T-cell (primary cell): ENCODE data around the gene UBL5. TPM values are rescaled to one million over a fixed set of nuclear protein-coding genes. Genes with fewer than 3 reads are reported as not detected.
"Not testable (repeated sequence)": the region's sequence is repeated elsewhere in the genome, so short reads cannot be mapped to it uniquely, and the experiment has no call there.

Source experiments
- ATAC-seq, 4 experiments: fragments of 200-7000 bp in 3 of 4; fragments of 150-1000 bp in 1 of 4; cut with Tn5 transposase; replicated peaks in 1 of 4; 1 replicate in 3 of 4; 2 replicates in 1 of 4; pipeline ENCODE4 v1.10.0; 2021; ENCODE audit warnings: moderate library complexity in 3 of 4, mild to moderate bottlenecking in 2 of 4, moderate number of reproducible peaks in 1 of 4
- CTCF ChIA-PET, 2 donors: fragments of 300-600 bp; sonication (Branson Sonifier 250); formaldehyde crosslinking; loops; one replicate each; lab custom pipeline; 2022; ENCODE audit warnings: antibody characterized with exemption in 2 of 2; lab: Charles Lee
- POLR2A ChIA-PET, 2 donors: fragments of 300-600 bp; sonication (Branson Sonifier 250); formaldehyde crosslinking; loops; one replicate each; lab custom pipeline; 2022; ENCODE audit warnings: antibody characterized with exemption in 2 of 2; lab: Charles Lee
- DNase-seq, 35 experiments: peaks; one replicate each; pipeline versions ENCODE4 v3.0.0 to v3.0.0-alpha.2; 2013 to 2023
- H3K27ac ChIP-seq: one replicate; pipeline ENCODE4 v1.5.1; 2013; ENCODE audit warnings: low read length
- H3K27me3 ChIP-seq, 2 experiments: replicated peaks in 1 of 2; 1 replicate in 1 of 2; 2 replicates in 1 of 2; pipeline versions ENCODE4 v1.6.1 to v1.7.0; 2013; ENCODE audit warnings: low read length in 1 of 2, mixed read lengths in 1 of 2; ENCODE audit not compliant: control insufficient read depth in 2 of 2, insufficient read depth in 2 of 2; ENCODE audit errors: extremely low read depth in 1 of 2
- H3K36me3 ChIP-seq, 2 donors: 1 replicate in 1 of 2; 2 replicates in 1 of 2; pipeline versions ENCODE4 v1.6.1 to v1.7.0; 2013; ENCODE audit warnings: low read length in 1 of 2; ENCODE audit not compliant: control insufficient read depth in 2 of 2, insufficient read depth in 1 of 2; ENCODE audit errors: extremely low read depth in 1 of 2
- H3K4me1 ChIP-seq, 2 experiments: 1 replicate in 1 of 2; 2 replicates in 1 of 2; pipeline versions ENCODE4 v1.6.1 to v1.7.0; 2013; ENCODE audit warnings: low read length in 2 of 2, mixed read lengths in 1 of 2; ENCODE audit not compliant: insufficient read depth in 2 of 2, control insufficient read depth in 1 of 2; ENCODE audit errors: extremely low read depth in 1 of 2
- H3K4me3 ChIP-seq, 2 donors: 1 replicate in 1 of 2; 2 replicates in 1 of 2; pipeline versions ENCODE4 v1.5.1 to v1.7.0; 2013; ENCODE audit warnings: mild to moderate bottlenecking in 2 of 2, low read length in 1 of 2, moderate library complexity in 1 of 2; ENCODE audit not compliant: control insufficient read depth in 1 of 2; ENCODE audit errors: extremely low read depth in 1 of 2
- H3K9me3 ChIP-seq: 2 replicates; pipeline ENCODE4 v1.7.0; 2013
- H3K27ac Mint-ChIP-seq, 2 donors: one replicate each; pipeline ENCODE4 v1.8.0; 2020 to 2021; ENCODE audit warnings: mild to moderate bottlenecking in 2 of 2, mixed read lengths in 2 of 2
- H3K27me3 Mint-ChIP-seq, 2 donors: one replicate each; pipeline ENCODE4 v1.8.0; 2021 to 2022; ENCODE audit warnings: mixed read lengths in 2 of 2
- H3K36me3 Mint-ChIP-seq: one replicate; pipeline ENCODE4 v1.8.0; 2021; ENCODE audit warnings: mixed read lengths
- H3K4me1 Mint-ChIP-seq, 3 donors: one replicate each; pipeline ENCODE4 v1.8.0; 2020 to 2022; ENCODE audit warnings: mixed read lengths in 3 of 3, mild to moderate bottlenecking in 1 of 3
- H3K4me3 Mint-ChIP-seq, 3 donors: one replicate each; pipeline ENCODE4 v1.8.0; 2020 to 2022; ENCODE audit warnings: mild to moderate bottlenecking in 3 of 3, mixed read lengths in 3 of 3, moderate library complexity in 3 of 3
- H3K9me3 Mint-ChIP-seq, 3 donors: one replicate each; pipeline ENCODE4 v1.8.0; 2020 to 2022; ENCODE audit warnings: mixed read lengths in 3 of 3
- WGBS: methylation state at CpG from one replicate; pipeline ENCODE4 v1.1.5; 2013; ENCODE audit warnings: missing lambda C conversion rate; ENCODE audit not compliant: insufficient coverage; 5-methylcytosine and 5-hydroxymethylcytosine counted together
- total RNA-seq, 35 experiments: library from RNA in 6 of 35; stranded (reverse) in 6 of 35; fragments of 120-200 nt in 1 of 35; gene quantifications; one replicate each; pipeline versions ENCODE4 v1.2.1 to v1.2.4 and lab custom pipeline; 2013 to 2026

UBL5 gene
- total RNA-seq, 5 donors from 2014 or later (not counting 1 experiment from before 2014, with no cell fraction given) = 205 to 228 (median 215) TPM

DNA sequence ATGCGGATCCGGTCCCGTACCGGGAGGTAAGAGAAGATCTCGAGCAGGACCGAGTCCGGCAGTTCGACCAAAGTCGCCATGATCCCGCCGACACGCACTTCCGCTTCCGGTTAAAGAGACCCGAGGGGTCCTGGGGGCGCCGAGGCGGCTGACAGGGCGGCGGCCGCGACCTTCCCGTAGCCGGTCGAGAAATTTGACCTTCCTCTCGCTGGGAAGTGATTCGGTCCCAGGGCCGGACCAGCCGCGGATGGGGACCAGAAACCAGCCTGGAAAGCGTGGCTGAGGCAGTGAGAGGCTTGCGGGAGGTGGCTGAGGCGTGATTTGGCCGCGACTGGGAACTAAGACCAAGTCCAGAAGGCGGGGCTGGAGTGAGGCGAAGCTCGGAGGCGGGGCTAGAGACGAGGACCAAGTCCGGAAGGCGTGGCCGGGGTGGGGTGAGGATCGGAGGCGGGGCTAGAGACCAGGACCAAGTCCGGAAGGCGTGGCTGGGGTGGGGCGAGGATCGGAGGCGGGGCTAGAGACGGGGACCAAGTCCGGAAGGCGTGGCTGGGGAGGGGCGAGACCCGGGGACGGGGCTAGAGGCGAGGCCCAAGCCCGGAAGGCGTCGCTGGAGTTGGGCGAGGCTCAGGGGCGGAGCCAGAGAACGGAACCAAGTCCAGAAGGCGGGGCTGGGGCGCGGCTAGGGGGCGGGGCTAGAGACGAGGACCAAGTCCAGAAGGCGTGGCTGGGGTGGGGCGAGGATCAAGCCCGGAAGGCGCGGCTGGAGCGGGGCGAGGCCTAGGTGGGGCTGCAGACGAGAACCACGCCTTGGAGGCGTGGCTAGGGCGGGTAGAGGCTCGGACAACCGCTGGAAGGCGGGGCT, 8.8 kb upstream of the UBL5 start, which contains the start of gene FBXL12:
FBXL12 (minus strand) TSS at position 346 of the 862 bp plus-strand sequence; CDS start at position 80, 266 bp downstream.
- peaks cover 0 to under 1% of the 10 kb centered on the region in 2 donors for H3K36me3 ChIP-seq
- peaks cover 23% of the 10 kb centered on the region for H3K36me3 Mint-ChIP-seq
- under 1% methylated on average over 78 of the region's 82 CpGs for WGBS
- peaks cover 9 to 27% of the 10 kb centered on the region in 2 experiments for H3K4me1 ChIP-seq
- peak within 1 kb of the TSS; percentile 92 to 95 for H3K27ac Mint-ChIP-seq
- DNase-seq = peak; percentile 100
- peak; percentile 88 to 92 (median 89) for ATAC-seq
- peak within 1 kb of the TSS; percentile 88 to 91 (median 89) for H3K4me3 Mint-ChIP-seq
- no peaks in the 10 kb centered on the region for H3K27me3 Mint-ChIP-seq
- H3K9me3 Mint-ChIP-seq = no peaks in the 10 kb centered on the region
- peaks cover 29 to 37% (median 34%) of the 10 kb centered on the region in 3 donors for H3K4me1 Mint-ChIP-seq
- peak within 1 kb of the TSS; percentile 100 for H3K27ac ChIP-seq
- POLR2A ChIA-PET = interaction anchor here (0.6 kb wide), 3 partner anchors 17 to 236 kb away, joined by 3 to 5 read pairs (median 4); no protein-coding TSS in a partner anchor
- no peaks in the 10 kb centered on the region for H3K27me3 ChIP-seq
- CTCF ChIA-PET = interaction anchor here (0.7 kb wide), 2 partner anchors 38 to 613 kb away, joined by 6 to 7 read pairs; no protein-coding TSS in a partner anchor
- H3K4me3 ChIP-seq = peak within 1 kb of the TSS; percentile 99 to 100
- H3K9me3 ChIP-seq = no peaks in the 10 kb centered on the region

DNA sequence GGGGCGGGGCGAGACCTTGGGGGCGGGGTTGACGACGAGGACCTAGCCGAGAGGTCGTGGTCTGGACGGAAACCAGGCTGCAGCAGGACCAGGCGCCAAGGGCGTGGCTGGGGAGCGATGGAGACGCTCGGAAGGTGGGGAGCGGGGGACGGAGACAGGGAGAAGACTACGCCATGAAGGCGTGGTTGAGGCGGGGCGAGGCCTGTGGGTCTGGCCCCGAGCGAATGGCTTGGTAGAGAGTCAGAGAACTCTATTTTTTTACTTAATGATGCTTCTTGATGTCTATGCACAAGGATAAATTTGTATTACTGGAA, 8.2 kb upstream of the UBL5 start:
- peaks cover 21% of the 10 kb centered on the region for H3K36me3 Mint-ChIP-seq
- H3K4me3 ChIP-seq = peak overlapping the region; percentile 48 to 69
- H3K4me1 Mint-ChIP-seq = peaks cover 27 to 36% (median 34%) of the 10 kb centered on the region in 3 donors
- H3K4me1 ChIP-seq = peaks cover 9 to 27% of the 10 kb centered on the region in 2 experiments
- peak overlapping the region; percentile 92 to 95 for H3K27ac Mint-ChIP-seq
- peak overlapping the region; percentile 88 to 91 (median 89) for H3K4me3 Mint-ChIP-seq
- ATAC-seq (peak in 2 of 4 experiments; percentile 8), DNase-seq (no peak)
- peak overlapping the region; percentile 54 for H3K27ac ChIP-seq
- no peaks in the 10 kb centered on the region for H3K9me3 Mint-ChIP-seq
- H3K9me3 ChIP-seq = no peaks in the 10 kb centered on the region
- H3K36me3 ChIP-seq = no peaks in the 10 kb centered on the region
- ChIA-PET CTCF (no interaction called here), POLR2A (no interaction called here)
- H3K27me3 Mint-ChIP-seq = no peaks in the 10 kb centered on the region
- WGBS = 0% methylated on average over 19 of the region's 21 CpGs
- H3K27me3 ChIP-seq = no peaks in the 10 kb centered on the region

DNA sequence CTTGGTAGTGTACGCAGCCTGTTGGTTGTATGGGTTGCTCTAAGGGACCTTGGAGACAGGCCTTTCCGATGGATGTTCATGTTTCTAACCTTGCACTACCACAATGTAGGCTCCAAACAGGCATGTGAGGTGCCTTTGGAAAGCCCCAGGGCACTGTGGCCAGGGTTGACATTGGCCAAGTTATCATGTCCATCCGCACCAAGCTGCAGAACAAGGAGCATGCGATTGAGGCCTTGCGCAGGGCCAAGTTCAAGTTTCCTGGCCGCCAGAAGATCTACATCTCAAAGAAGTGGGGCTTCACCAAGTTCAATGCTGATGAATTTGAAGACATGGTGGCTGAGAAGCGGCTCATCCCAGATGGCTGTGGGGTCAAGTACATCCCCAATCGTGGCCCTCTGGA, 7.7 kb upstream of the UBL5 start:
- H3K27me3 ChIP-seq, H3K9me3 Mint-ChIP-seq, H3K9me3 ChIP-seq, POLR2A ChIA-PET, DNase-seq, H3K36me3 ChIP-seq, ATAC-seq, H3K27me3 Mint-ChIP-seq, CTCF ChIA-PET: not testable (repeated sequence)
- Histone ChIP-seq H3K27ac (peak overlapping the region; percentile 54), H3K4me3 (peak overlapping the region in 1 of 2 donors; percentile 48), H3K4me1 (peaks cover 9 to 27% of the 10 kb centered on the region in 2 experiments)
- peak overlapping the region in 1 of 2 donors; percentile 95 for H3K27ac Mint-ChIP-seq
- no CpG with 5 or more reads among the region's 8 CpGs for WGBS
- peaks cover 17% of the 10 kb centered on the region for H3K36me3 Mint-ChIP-seq
- H3K4me3 Mint-ChIP-seq = peak overlapping the region; percentile 88 to 91 (median 89)
- peaks cover 27 to 33% (median 30%) of the 10 kb centered on the region in 3 donors for H3K4me1 Mint-ChIP-seq

DNA sequence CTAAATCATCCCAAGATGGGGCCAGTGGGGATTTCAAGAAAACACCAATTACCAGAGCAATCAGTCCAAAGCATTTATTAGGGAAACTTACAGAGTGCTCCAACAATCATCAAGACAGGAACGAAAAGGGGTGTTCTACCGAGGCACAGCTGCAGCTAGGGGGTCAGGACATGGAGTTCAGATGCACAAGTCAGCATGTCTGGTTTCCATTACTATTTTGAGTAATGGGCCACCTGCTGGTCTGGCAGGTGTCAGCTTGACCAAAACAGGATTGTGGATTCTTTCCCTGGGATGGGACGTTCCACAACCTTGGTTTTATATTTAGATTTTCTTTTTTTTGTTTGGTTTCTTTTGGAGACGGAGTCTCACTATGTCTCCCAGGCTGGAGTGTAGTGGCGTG, 3.9 kb upstream of the UBL5 start:
- Histone ChIP-seq H3K4me1 (peaks cover 16 to 36% of the 10 kb centered on the region in 2 experiments), H3K36me3 (peaks cover 0 to 2% of the 10 kb centered on the region in 2 donors), H3K9me3 (no peaks in the 10 kb centered on the region), H3K27ac (no peak overlapping the region), H3K27me3 (no peaks in the 10 kb centered on the region), H3K4me3 (no peak overlapping the region)
- ATAC-seq (no peak), DNase-seq (no peak)
- peaks cover 16% of the 10 kb centered on the region for H3K36me3 Mint-ChIP-seq
- ChIA-PET POLR2A (no interaction called here), CTCF (no interaction called here)
- 98% methylated on average over 5 of the region's 5 CpGs for WGBS
- peaks cover 27 to 37% (median 29%) of the 10 kb centered on the region in 3 donors for H3K4me1 Mint-ChIP-seq
- H3K4me3 Mint-ChIP-seq = no peak overlapping the region
- no peaks in the 10 kb centered on the region for H3K27me3 Mint-ChIP-seq
- H3K27ac Mint-ChIP-seq = no peak overlapping the region
- H3K9me3 Mint-ChIP-seq = no peaks in the 10 kb centered on the region

DNA sequence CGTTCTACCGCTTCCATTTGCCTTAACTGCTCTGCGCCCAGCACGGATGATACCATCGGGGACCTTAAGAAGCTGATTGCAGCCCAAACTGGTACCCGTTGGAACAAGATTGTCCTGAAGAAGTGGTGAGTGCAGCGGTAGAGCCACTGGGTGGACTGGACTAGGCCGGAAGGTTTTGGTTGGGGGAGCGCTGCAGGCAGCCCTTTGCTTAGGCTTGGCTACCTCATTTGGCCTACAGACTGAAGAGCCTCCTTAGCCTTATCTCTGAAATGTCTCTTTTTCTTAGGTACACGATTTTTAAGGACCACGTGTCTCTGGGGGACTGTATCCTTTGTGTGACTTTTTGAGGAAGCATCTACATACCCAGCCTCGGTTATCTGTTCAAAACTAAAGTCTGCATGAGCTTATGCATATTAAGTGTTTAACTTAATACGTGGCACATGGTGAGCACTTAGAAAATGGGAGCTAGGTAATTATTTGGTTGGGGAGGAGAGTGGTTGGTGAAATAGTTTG, 889 bp downstream of the UBL5 start:
- H3K27ac Mint-ChIP-seq = peak overlapping the region; percentile 65 to 99
- Histone ChIP-seq H3K27me3 (no peaks in the 10 kb centered on the region), H3K27ac (peak overlapping the region; percentile 66), H3K9me3 (no peaks in the 10 kb centered on the region), H3K36me3 (peaks cover 4 to 13% of the 10 kb centered on the region in 2 donors), H3K4me1 (peaks cover 12 to 34% of the 10 kb centered on the region in 2 experiments), H3K4me3 (peak overlapping the region; percentile 68 to 88)
- WGBS = 52% methylated on average over 10 of the region's 13 CpGs
- ChIA-PET CTCF (no interaction called here), POLR2A (interaction anchor here in 1 of 2 donors (0.5 kb wide), 1 partner anchor 1814 kb away, joined by 7 read pairs; no protein-coding TSS in a partner anchor)
- no peak for ATAC-seq
- H3K9me3 Mint-ChIP-seq = no peaks in the 10 kb centered on the region
- DNase-seq = no peak
- peak overlapping the region; percentile 99 to 100 (median 100) for H3K4me3 Mint-ChIP-seq
- peaks cover 13% of the 10 kb centered on the region for H3K36me3 Mint-ChIP-seq
- no peaks in the 10 kb centered on the region for H3K27me3 Mint-ChIP-seq
- peaks cover 21 to 34% (median 31%) of the 10 kb centered on the region in 3 donors for H3K4me1 Mint-ChIP-seq

DNA sequence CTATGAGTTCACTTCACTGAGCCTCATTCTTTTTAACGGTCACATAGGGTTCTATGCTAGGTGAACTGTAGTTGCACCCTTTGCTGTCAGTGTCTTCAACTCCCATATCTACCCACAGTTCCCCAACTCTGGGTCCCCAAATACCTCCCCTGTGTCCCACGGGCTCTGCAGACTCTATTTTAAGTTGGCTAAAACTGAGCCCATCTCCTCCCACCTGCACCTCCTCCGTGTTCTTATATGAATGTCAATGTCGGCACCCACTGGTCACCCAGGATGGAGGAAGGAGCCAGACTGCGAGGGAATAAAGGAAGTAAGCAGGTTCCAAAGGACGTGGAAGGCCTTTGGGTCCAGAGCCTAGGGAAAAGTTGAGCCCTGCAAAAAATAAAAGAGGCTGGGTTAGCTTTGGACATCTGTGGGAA, 6.6 kb downstream of the UBL5 start:
- no peak for ATAC-seq
- peak overlapping the region; percentile 82 to 90 (median 89) for H3K4me3 Mint-ChIP-seq
- H3K4me1 Mint-ChIP-seq = peaks cover 11 to 29% (median 26%) of the 10 kb centered on the region in 3 donors
- DNase-seq = no peak
- 94% methylated on average over 3 of the region's 6 CpGs for WGBS
- ChIA-PET CTCF (interaction anchor here (0.6 to 1.0 kb wide), 2 partner anchors 249 to 286 kb away, joined by 3 to 4 read pairs; partner anchors contain the start of gene EIF3G (in 1 of the 2)), POLR2A (interaction anchor here in 1 of 2 donors (0.7 kb wide), 1 partner anchor 1965 kb away, joined by 4 read pairs; no protein-coding TSS in a partner anchor)
- no peaks in the 10 kb centered on the region for H3K9me3 ChIP-seq
- H3K27ac ChIP-seq = peak overlapping the region; percentile 64
- no peaks in the 10 kb centered on the region for H3K27me3 Mint-ChIP-seq
- H3K27ac Mint-ChIP-seq = peak overlapping the region; percentile 92 to 94
- peaks cover 6 to 35% of the 10 kb centered on the region in 2 experiments for H3K4me1 ChIP-seq
- peaks cover 8 to 21% of the 10 kb centered on the region in 2 donors for H3K36me3 ChIP-seq
- no peaks in the 10 kb centered on the region for H3K9me3 Mint-ChIP-seq
- no peaks in the 10 kb centered on the region for H3K27me3 ChIP-seq
- H3K36me3 Mint-ChIP-seq = peaks cover 4% of the 10 kb centered on the region
- peak overlapping the region; percentile 70 to 76 for H3K4me3 ChIP-seq
